Esophagus (tissue), 2 donors: ENCODE results near the gene JAML. TPM values are rescaled to one million over a fixed set of nuclear protein-coding genes. Genes with fewer than 3 reads are reported as not detected.

ENCODE experiments used
- H3K27ac ChIP-seq, 2 donors: one replicate each; pipeline ENCODE4 v1.5.1; 2013; ENCODE audit warnings: low read depth in 2 of 2, mild to moderate bottlenecking in 2 of 2, inconsistent platforms in 1 of 2, low read length in 1 of 2, moderate library complexity in 1 of 2
- H3K27me3 ChIP-seq, 2 donors: one replicate each; pipeline ENCODE4 v1.6.1; 2013; ENCODE audit warnings: low read length in 2 of 2, control low read depth in 1 of 2, mild to moderate bottlenecking in 1 of 2; ENCODE audit not compliant: insufficient read depth in 2 of 2, control insufficient read depth in 1 of 2
- H3K36me3 ChIP-seq, 2 donors: one replicate each; pipeline ENCODE4 v1.6.1; 2013; ENCODE audit warnings: low read length in 1 of 2; ENCODE audit not compliant: control insufficient read depth in 2 of 2, insufficient read depth in 2 of 2
- H3K4me1 ChIP-seq, 2 donors: one replicate each; pipeline ENCODE4 v1.6.1; 2013; ENCODE audit warnings: low read length in 1 of 2; ENCODE audit not compliant: control insufficient read depth in 2 of 2, insufficient read depth in 2 of 2
- H3K4me3 ChIP-seq, 2 donors: one replicate each; pipeline ENCODE4 v1.5.1; 2013; ENCODE audit warnings: low read length in 2 of 2, mild to moderate bottlenecking in 2 of 2, low read depth in 1 of 2, moderate library complexity in 1 of 2
- H3K9me3 ChIP-seq, 2 donors: one replicate each; pipeline ENCODE4 v1.6.1; 2013; ENCODE audit warnings: mild to moderate bottlenecking in 2 of 2, low read depth in 1 of 2, low read length in 1 of 2, moderate library complexity in 1 of 2; ENCODE audit not compliant: control insufficient read depth in 2 of 2, insufficient read depth in 1 of 2
- WGBS, 2 donors: extraction: QIAGEN DNeasy Blood & Tissue Kit; methylation state at CpG; one replicate each; pipeline ENCODE4 v1.1.7; 2013; 5-methylcytosine and 5-hydroxymethylcytosine counted together
- polyA plus RNA-seq, 2 donors: library from polyadenylated mRNA; stranded (reverse); fragments of 200-250 nt; gene quantifications; one replicate each; pipeline ENCODE4 v1.2.3, GENCODE V29; 2013
- donor health status: healthy with polysubstance abuse.
- donor health status: Bipolar disorder and iron deficiency.

The JAML gene
- polyA plus RNA-seq, 2 donors: 6.1 to 7.0 TPM

DNA sequence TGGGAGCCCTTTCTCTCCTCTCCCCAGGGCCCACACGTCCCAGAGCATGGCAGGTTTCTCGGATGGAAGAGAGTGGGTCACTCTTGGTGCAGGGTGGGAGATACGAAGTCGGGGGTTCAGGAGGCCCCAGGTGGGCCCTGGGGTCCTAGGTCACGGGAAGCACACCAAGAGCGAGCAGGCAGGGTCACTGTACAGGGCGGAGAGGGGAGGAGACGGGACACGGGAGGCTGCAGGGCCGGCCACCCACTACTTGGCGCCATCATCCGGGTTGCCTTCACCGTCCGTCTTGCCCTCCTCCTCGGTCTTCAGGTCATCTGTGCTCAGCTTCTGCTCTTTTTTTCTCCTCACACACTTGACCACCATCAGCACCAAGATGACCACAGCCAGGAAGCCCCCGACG lies 58.2 kb downstream of the JAML start:
- H3K27ac ChIP-seq: no peak overlapping the region
- no peak overlapping the region for H3K4me3 ChIP-seq
- WGBS, 2 donors: 83 to 91% methylated on average over 17 of the region's 17 CpGs
- no peaks in the 10 kb centered on the region for H3K27me3 ChIP-seq
- no peaks in the 10 kb centered on the region for H3K9me3 ChIP-seq
- peaks cover 0 to 3% of the 10 kb centered on the region in 2 donors for H3K4me1 ChIP-seq
- no peaks in the 10 kb centered on the region for H3K36me3 ChIP-seq

DNA sequence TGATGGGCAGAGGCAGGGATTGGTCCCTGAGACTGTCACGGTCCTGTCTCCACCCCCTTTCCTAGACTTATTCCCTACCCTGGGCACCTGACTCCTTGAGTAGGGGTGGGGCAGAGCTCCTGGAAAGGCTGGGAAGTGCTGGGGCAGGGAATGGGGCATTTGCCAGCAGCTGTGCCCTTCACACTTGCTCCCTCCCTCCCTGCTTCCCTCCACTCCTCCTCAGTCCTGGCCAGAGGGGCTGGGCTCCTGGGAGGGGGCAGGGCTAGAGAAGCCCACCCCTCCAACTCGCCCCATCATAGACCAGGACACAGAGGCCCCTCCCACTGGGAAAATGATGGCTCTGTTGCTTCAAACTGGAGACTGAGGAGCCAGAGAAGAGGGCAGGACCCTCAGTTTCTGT lies 59.9 kb downstream of the JAML start:
- no peaks in the 10 kb centered on the region for H3K4me1 ChIP-seq
- 58 to 71% methylated on average over 2 of the region's 2 CpGs for WGBS, 2 donors
- H3K36me3 ChIP-seq: no peaks in the 10 kb centered on the region
- H3K27me3 ChIP-seq: no peaks in the 10 kb centered on the region
- no peaks in the 10 kb centered on the region for H3K9me3 ChIP-seq
- no peak overlapping the region for H3K4me3 ChIP-seq
- no peak overlapping the region for H3K27ac ChIP-seq

DNA sequence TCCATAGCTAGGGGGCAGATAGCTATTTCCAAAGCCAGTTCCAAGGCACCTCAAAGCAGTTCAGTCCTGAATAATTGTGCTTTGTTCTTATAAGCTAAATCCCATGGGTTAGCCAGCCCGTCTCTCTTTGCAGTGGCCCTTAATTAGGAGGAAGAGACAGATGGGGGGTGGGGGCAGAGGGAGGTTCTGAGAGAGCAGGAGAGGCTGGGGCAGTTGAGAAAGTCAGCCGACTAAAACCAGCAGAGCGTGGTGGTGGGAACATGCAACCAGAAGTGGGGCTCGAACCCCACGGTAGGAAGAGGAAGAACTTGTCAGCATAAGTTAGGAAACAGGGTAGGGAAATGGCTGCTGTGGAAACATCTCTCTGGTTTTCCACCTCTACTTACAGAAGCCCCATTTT lies 61.3 kb downstream of the JAML start:
- Histone ChIP-seq H3K27ac (no peak overlapping the region), H3K4me1 (no peaks in the 10 kb centered on the region), H3K36me3 (no peaks in the 10 kb centered on the region), H3K4me3 (no peak overlapping the region), H3K9me3 (no peaks in the 10 kb centered on the region), H3K27me3 (no peaks in the 10 kb centered on the region)
- WGBS, 2 donors: 66 to 81% methylated on average over 5 of the region's 5 CpGs

DNA sequence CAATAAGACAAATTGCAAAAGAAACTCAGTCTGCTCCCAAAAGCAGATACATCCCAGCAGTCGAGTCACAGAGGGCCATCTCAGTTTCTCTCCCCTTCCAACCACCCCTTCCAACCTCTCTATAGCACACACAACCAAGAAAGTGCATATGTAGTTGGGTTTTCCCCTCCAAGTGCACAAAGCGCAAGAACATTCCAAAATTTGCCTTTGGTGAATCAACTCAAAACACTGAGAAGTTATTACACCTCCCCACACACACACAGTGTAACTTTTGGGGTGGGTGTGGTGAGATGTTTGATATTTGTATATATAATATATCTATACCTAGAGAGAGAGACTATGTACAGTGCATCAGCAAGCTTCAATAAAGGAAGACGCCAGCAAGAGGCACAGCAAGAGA lies 62.0 kb downstream of the JAML start:
- Histone ChIP-seq H3K27ac (no peak overlapping the region), H3K4me3 (no peak overlapping the region), H3K27me3 (no peaks in the 10 kb centered on the region), H3K9me3 (no peaks in the 10 kb centered on the region), H3K4me1 (no peaks in the 10 kb centered on the region), H3K36me3 (no peaks in the 10 kb centered on the region)
- WGBS, 2 donors: 77 to 79% methylated on average over 3 of the region's 3 CpGs

DNA sequence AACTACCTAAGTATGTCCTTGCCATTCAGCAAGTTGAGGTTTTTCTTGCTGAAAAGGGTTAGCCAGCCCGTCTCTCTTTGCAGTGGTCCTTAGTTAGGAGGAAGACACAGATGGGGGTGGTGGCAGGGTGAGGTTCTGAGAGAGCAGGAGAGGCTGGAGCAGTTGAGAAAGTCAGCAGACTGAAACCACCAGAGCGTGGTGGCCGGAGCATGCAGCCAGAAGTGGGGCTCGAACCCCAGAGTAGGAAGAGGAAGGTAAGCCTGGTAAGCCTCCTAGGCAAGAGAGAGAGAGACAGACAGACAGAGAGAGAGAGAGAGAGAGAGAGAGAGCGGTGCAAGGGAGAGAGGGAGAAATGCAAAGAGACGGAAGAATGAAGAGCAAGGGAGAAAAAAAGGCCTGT lies 63.0 kb downstream of the JAML start:
- Histone ChIP-seq H3K4me1 (no peaks in the 10 kb centered on the region), H3K4me3 (no peak overlapping the region), H3K27ac (no peak overlapping the region), H3K36me3 (no peaks in the 10 kb centered on the region), H3K9me3 (no peaks in the 10 kb centered on the region), H3K27me3 (no peaks in the 10 kb centered on the region)
- WGBS, 2 donors: 71 to 80% methylated on average over 6 of the region's 6 CpGs

DNA sequence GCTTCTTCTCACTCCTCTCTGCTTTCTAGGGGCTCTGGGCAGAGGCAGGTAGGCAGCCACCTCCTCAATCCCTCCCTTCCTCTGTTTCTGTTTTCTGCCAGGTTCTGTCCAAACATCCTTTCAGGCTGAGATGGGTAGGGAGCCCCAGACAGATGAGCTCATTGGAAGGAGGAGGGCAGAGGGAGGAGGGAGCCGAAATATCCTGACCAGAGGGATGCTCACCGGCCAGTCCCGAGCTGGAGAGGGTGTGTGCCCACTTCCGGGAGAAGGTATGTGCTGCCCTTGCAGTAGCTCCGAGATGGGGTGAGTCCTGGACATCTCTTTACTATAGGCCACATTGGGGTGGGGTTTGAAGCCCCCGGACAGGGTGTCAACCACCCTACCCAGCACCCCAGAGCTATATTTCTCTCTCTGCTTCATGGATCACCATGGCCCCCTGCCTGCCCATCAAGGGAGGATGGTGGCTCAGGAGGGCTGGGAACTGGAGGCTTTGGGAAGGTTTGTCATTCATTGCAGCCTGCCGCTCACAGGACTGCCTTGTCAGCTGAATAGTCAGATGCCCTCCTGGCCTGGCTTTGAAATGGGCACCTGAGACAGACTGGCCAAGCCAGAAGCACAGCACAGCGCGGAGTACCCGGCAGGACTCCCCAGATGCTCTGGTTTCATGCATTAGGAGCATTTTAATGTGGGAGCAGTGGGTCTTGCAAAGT lies 67.5 kb downstream of the JAML start:
- Histone ChIP-seq H3K27ac (no peak overlapping the region), H3K4me1 (peaks cover 5 to 6% of the 10 kb centered on the region in 2 donors), H3K4me3 (no peak overlapping the region), H3K36me3 (no peaks in the 10 kb centered on the region), H3K9me3 (peaks cover 0 to 5% of the 10 kb centered on the region in 2 donors), H3K27me3 (peaks cover 0 to 11% of the 10 kb centered on the region in 2 donors)
- 55 to 60% methylated on average over 10 of the region's 10 CpGs for WGBS, 2 donors

DNA sequence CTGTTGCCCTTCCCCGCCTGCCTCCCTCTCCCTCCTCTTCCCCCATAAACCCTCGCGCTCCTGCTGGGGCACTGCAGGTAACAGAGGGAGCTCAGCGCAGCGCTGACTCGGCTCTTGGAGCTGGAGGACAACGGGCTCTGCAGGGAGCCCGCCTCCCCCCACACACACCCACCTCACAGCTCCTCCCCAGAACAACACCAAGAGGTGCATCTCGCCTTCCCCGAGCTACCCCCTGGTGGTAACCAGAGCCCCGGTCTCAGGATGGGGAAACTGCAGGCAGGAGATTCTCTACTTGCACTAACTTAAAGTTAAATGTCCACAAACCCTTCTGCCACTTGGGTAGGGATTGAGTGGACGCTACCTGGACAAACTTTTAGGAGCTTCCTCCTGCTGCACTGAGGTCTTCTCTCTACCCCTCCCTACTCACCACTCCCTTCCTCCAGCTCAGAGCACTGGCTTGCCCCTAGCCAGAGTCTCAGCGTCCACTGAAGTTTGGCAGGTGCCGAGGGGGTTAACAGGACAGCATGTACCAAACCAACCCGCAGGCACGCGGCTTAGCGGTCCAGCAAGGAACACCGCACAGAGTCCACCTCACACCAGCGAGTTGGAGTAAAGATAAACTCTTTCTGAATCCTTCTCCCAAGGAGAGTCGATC lies 68.2 kb downstream of the JAML start:
- Histone ChIP-seq H3K27me3 (peaks cover 0 to 12% of the 10 kb centered on the region in 2 donors), H3K9me3 (peaks cover 0 to 5% of the 10 kb centered on the region in 2 donors), H3K4me3 (no peak overlapping the region), H3K36me3 (no peaks in the 10 kb centered on the region), H3K4me1 (peaks cover 9 to 12% of the 10 kb centered on the region in 2 donors), H3K27ac (no peak overlapping the region)
- WGBS, 2 donors: 14 to 16% methylated on average over 21 of the region's 21 CpGs

DNA sequence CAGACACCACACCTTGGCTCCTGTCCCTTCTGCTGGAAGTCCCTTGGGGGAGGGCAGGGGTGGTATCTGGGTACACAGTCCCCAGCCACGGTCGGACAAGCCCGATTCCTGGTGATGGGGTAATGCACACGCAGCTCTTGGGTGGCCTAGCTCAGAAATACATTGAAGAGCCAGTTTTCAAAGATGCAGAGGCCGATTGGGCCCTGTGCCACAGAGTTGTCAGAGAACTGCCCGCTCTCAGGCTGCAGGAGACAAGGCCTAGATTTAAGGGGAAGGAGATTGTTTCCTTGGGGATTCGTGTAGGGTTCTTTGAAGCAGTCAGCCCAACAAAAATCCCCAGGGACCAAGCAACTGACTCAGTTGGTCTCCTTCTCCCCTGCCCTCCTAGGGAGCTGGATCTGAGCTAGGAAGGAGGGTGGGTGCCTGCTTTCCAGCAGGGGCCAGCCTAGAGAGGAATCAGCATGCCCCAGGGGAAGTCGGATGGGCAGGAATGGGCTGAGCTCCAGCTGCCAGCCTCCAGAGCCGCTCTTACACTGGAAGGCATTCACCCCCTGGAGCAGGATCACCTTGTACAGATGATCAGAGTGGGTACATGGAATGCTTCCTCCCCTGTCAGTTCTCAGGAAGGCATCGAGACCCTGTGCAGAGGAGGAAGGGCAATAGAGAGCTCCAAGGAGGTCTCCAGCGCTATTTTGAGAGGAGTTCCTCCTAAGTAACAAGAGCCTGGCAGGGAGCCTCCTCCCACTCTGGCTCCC lies 68.9 kb downstream of the JAML start:
- 48 to 49% methylated on average over 11 of the region's 11 CpGs for WGBS, 2 donors
- no peak overlapping the region for H3K27ac ChIP-seq
- peaks cover 12% of the 10 kb centered on the region in 2 donors for H3K4me1 ChIP-seq
- no peak overlapping the region for H3K4me3 ChIP-seq
- peaks cover 0 to 5% of the 10 kb centered on the region in 2 donors for H3K9me3 ChIP-seq
- H3K27me3 ChIP-seq: peaks cover 0 to 12% of the 10 kb centered on the region in 2 donors
- no peaks in the 10 kb centered on the region for H3K36me3 ChIP-seq

DNA sequence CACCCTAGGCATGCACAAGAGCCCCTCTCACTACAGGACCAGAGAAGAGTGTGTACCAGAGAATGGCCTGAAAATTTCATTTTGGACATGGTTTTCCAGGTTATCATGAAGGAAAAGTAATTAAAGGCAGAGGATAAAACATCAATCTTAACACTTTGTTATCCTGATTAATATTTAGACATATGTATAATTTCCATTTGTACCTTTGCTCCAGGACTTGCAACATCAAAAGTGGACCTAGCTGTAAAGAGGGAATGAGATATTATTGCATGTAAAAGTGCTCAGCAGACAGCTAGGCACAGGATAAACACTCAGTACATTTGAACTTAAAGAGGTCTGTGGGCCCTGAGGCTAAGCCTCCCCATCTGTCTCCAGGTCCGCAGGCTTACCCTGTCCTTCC lies 70.2 kb downstream of the JAML start:
- H3K27me3 ChIP-seq: peaks cover 0 to 12% of the 10 kb centered on the region in 2 donors
- no peaks in the 10 kb centered on the region for H3K36me3 ChIP-seq
- WGBS, 2 donors: 90 to 100% methylated on average over 1 of the region's 1 CpG
- no peak overlapping the region for H3K27ac ChIP-seq
- no peak overlapping the region for H3K4me3 ChIP-seq
- H3K9me3 ChIP-seq: peaks cover 0 to 5% of the 10 kb centered on the region in 2 donors
- H3K4me1 ChIP-seq: peaks cover 12% of the 10 kb centered on the region in 2 donors
